T-cell (primary cell): ENCODE measurements around the gene OR10A4. TPM values are rescaled to one million over a fixed set of nuclear protein-coding genes. Genes with fewer than 3 reads are reported as not detected.

Experiments
- ATAC-seq, 4 experiments: fragments of 200-7000 bp in 3 of 4; fragments of 150-1000 bp in 1 of 4; cut with Tn5 transposase; replicated peaks in 1 of 4; 1 replicate in 3 of 4; 2 replicates in 1 of 4; pipeline ENCODE4 v1.10.0; 2021; ENCODE audit warnings: moderate library complexity in 3 of 4, mild to moderate bottlenecking in 2 of 4, moderate number of reproducible peaks in 1 of 4
- CTCF ChIA-PET, 2 donors: fragments of 300-600 bp; sonication (Branson Sonifier 250); formaldehyde crosslinking; loops; one replicate each; lab custom pipeline; 2022; ENCODE audit warnings: antibody characterized with exemption in 2 of 2; lab: Charles Lee
- POLR2A ChIA-PET, 2 donors: fragments of 300-600 bp; sonication (Branson Sonifier 250); formaldehyde crosslinking; loops; one replicate each; lab custom pipeline; 2022; ENCODE audit warnings: antibody characterized with exemption in 2 of 2; lab: Charles Lee
- DNase-seq, 35 experiments: peaks; one replicate each; pipeline versions ENCODE4 v3.0.0 to v3.0.0-alpha.2; 2013 to 2023
- H3K27ac ChIP-seq: one replicate; pipeline ENCODE4 v1.5.1; 2013; ENCODE audit warnings: low read length
- H3K27me3 ChIP-seq, 2 experiments: replicated peaks in 1 of 2; 1 replicate in 1 of 2; 2 replicates in 1 of 2; pipeline versions ENCODE4 v1.6.1 to v1.7.0; 2013; ENCODE audit warnings: low read length in 1 of 2, mixed read lengths in 1 of 2; ENCODE audit not compliant: control insufficient read depth in 2 of 2, insufficient read depth in 2 of 2; ENCODE audit errors: extremely low read depth in 1 of 2
- H3K36me3 ChIP-seq, 2 donors: 1 replicate in 1 of 2; 2 replicates in 1 of 2; pipeline versions ENCODE4 v1.6.1 to v1.7.0; 2013; ENCODE audit warnings: low read length in 1 of 2; ENCODE audit not compliant: control insufficient read depth in 2 of 2, insufficient read depth in 1 of 2; ENCODE audit errors: extremely low read depth in 1 of 2
- H3K4me1 ChIP-seq, 2 experiments: 1 replicate in 1 of 2; 2 replicates in 1 of 2; pipeline versions ENCODE4 v1.6.1 to v1.7.0; 2013; ENCODE audit warnings: low read length in 2 of 2, mixed read lengths in 1 of 2; ENCODE audit not compliant: insufficient read depth in 2 of 2, control insufficient read depth in 1 of 2; ENCODE audit errors: extremely low read depth in 1 of 2
- H3K4me3 ChIP-seq, 2 donors: 1 replicate in 1 of 2; 2 replicates in 1 of 2; pipeline versions ENCODE4 v1.5.1 to v1.7.0; 2013; ENCODE audit warnings: mild to moderate bottlenecking in 2 of 2, low read length in 1 of 2, moderate library complexity in 1 of 2; ENCODE audit not compliant: control insufficient read depth in 1 of 2; ENCODE audit errors: extremely low read depth in 1 of 2
- H3K9me3 ChIP-seq: 2 replicates; pipeline ENCODE4 v1.7.0; 2013
- H3K27ac Mint-ChIP-seq, 2 donors: one replicate each; pipeline ENCODE4 v1.8.0; 2020 to 2021; ENCODE audit warnings: mild to moderate bottlenecking in 2 of 2, mixed read lengths in 2 of 2
- H3K27me3 Mint-ChIP-seq, 2 donors: one replicate each; pipeline ENCODE4 v1.8.0; 2021 to 2022; ENCODE audit warnings: mixed read lengths in 2 of 2
- H3K36me3 Mint-ChIP-seq: one replicate; pipeline ENCODE4 v1.8.0; 2021; ENCODE audit warnings: mixed read lengths
- H3K4me1 Mint-ChIP-seq, 3 donors: one replicate each; pipeline ENCODE4 v1.8.0; 2020 to 2022; ENCODE audit warnings: mixed read lengths in 3 of 3, mild to moderate bottlenecking in 1 of 3
- H3K4me3 Mint-ChIP-seq, 3 donors: one replicate each; pipeline ENCODE4 v1.8.0; 2020 to 2022; ENCODE audit warnings: mild to moderate bottlenecking in 3 of 3, mixed read lengths in 3 of 3, moderate library complexity in 3 of 3
- H3K9me3 Mint-ChIP-seq, 3 donors: one replicate each; pipeline ENCODE4 v1.8.0; 2020 to 2022; ENCODE audit warnings: mixed read lengths in 3 of 3
- WGBS: methylation state at CpG from one replicate; pipeline ENCODE4 v1.1.5; 2013; ENCODE audit warnings: missing lambda C conversion rate; ENCODE audit not compliant: insufficient coverage; 5-methylcytosine and 5-hydroxymethylcytosine counted together
- total RNA-seq, 35 experiments: library from RNA in 6 of 35; stranded (reverse) in 6 of 35; fragments of 120-200 nt in 1 of 35; gene quantifications; one replicate each; pipeline versions ENCODE4 v1.2.1 to v1.2.4 and lab custom pipeline; 2013 to 2026

The OR10A4 gene
- total RNA-seq, 5 donors from 2014 or later (not counting 1 experiment from before 2014, with no cell fraction given), result not detected

DNA sequence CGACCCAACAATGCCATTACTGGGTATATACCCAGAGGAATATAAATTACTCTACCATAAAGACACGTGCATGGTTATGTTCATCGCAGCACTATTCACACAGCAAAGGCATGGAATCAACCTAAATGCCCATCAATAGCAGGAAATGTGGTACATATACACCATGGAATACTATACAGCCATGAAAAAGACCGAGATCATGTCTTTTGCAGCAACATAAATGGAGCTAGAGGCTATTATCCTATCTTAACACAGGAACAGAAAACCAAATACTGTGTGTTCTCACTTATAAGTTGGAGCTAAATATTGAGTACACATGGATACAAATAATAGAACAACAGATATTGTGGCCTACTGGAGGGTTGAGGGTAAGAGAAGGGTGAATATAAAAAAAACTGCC is 12.4 kb downstream of the OR10A4 start:
- ATAC-seq, result no peak
- CTCF ChIA-PET, result no interaction called here
- whole genome bisulfite sequencing, result 100% methylated on average over 2 of the region's 4 CpGs

DNA sequence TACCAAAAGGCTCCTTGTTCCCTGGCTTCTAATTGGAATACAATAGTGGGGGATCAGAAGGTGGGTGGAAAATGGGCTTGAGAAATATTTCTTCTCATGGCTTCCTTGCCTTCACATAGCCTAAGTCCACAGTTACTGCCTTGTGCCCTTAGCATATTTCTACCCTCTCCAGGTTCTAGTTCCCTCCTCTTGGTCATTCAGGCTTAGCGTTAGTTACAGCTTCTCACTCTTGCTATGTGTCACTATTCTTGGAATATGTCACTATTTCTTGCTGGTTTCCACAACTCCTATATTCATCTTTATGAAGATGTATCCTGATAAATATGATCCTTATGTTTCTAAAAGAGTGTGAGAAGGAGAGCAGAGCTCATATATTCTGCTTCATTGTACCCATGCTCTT is 13.4 kb downstream of the OR10A4 start:
- Histone ChIP-seq H3K4me1 (no peaks in the 10 kb centered on the region), H3K27me3 (no peaks in the 10 kb centered on the region), H3K9me3 (peaks cover 3% of the 10 kb centered on the region), H3K36me3 (no peaks in the 10 kb centered on the region), H3K27ac (no peak overlapping the region), H3K4me3 (no peak overlapping the region)
- no peak overlapping the region for H3K27ac Mint-ChIP-seq
- H3K4me1 Mint-ChIP-seq, result no peaks in the 10 kb centered on the region
- no peaks in the 10 kb centered on the region for H3K9me3 Mint-ChIP-seq
- WGBS, result no CpG with 5 or more reads among the region's 1 CpG
- no peak for DNase-seq
- POLR2A ChIA-PET, result interaction anchor here in 1 of 2 donors (0.6 kb wide), 1 partner anchor 68 kb away, joined by 3 read pairs; no protein-coding TSS in a partner anchor
- no peaks in the 10 kb centered on the region for H3K36me3 Mint-ChIP-seq
- CTCF ChIA-PET, result interaction anchor here in 1 of 2 donors (0.5 kb wide), 1 partner anchor 141 kb away, joined by 5 read pairs; no protein-coding TSS in a partner anchor
- H3K27me3 Mint-ChIP-seq, result peaks cover 10 to 13% of the 10 kb centered on the region in 2 donors
- no peak for ATAC-seq
- no peak overlapping the region for H3K4me3 Mint-ChIP-seq

More for the DNA sequence above, 12.4 kb downstream of the OR10A4 start:
- Mint-ChIP-seq H3K36me3 (no peaks in the 10 kb centered on the region), H3K27ac (no peak overlapping the region), H3K4me1 (no peaks in the 10 kb centered on the region), H3K9me3 (no peaks in the 10 kb centered on the region), H3K27me3 (peaks cover 10 to 14% of the 10 kb centered on the region in 2 donors), H3K4me3 (no peak overlapping the region)
- peaks cover 3% of the 10 kb centered on the region for H3K9me3 ChIP-seq
- H3K27ac ChIP-seq, result no peak overlapping the region
- no peaks in the 10 kb centered on the region for H3K36me3 ChIP-seq
- H3K4me1 ChIP-seq, result no peaks in the 10 kb centered on the region
- no peak overlapping the region for H3K4me3 ChIP-seq
- POLR2A ChIA-PET, result no interaction called here
- H3K27me3 ChIP-seq, result no peaks in the 10 kb centered on the region
- no peak for DNase-seq

- Histone ChIP-seq H3K27me3 (no peaks in the 10 kb centered on the region), H3K4me1 (no peaks in the 10 kb centered on the region), H3K27ac (no peak within 1 kb of the TSS), H3K4me3 (no peak within 1 kb of the TSS), H3K9me3 (peaks cover 3% of the 10 kb centered on the region), H3K36me3 (no peaks in the 10 kb centered on the region)
- H3K36me3 Mint-ChIP-seq, result no peaks in the 10 kb centered on the region
- peaks cover 13 to 14% of the 10 kb centered on the region in 2 donors for H3K27me3 Mint-ChIP-seq
- CTCF ChIA-PET, result no interaction called here
- H3K27ac Mint-ChIP-seq, result no peak within 1 kb of the TSS
- ATAC-seq, result no peak
- H3K4me1 Mint-ChIP-seq, result no peaks in the 10 kb centered on the region
- no peaks in the 10 kb centered on the region for H3K9me3 Mint-ChIP-seq
- 100% methylated on average over 1 of the region's 2 CpGs for WGBS
- no peak for DNase-seq
- POLR2A ChIA-PET, result no interaction called here
- H3K4me3 Mint-ChIP-seq, result no peak within 1 kb of the TSS
Observed at GRCh38 chr11:6892400-6892799, 16.0 kb downstream of the OR10A4 start, which contains the start of gene OR2D2. OR2D2 (minus strand) TSS chr11:6892500; CDS start chr11:6892500, 0 bp downstream.

DNA sequence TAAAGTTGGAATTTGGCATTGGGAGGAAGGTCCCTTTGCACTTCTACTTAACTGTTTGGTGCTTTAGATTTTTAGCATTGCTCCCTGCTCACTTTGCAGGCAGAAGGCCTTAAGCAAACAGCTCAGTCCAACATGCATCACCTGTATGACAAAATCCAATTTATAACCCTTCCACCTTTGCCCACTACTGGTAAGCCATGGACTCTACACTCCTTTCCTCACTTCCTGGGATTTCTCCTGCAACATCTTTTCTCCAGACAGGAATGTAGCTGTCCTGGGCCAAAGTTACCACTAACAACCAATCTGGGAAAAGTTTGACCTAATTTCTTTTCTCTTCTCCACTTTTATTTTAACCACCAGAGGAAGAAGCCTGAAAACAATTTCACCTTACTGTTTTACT is 17.7 kb downstream of the OR10A4 start:
- no peaks in the 10 kb centered on the region for H3K4me1 ChIP-seq
- Mint-ChIP-seq H3K27me3 (peaks cover 19 to 23% of the 10 kb centered on the region in 2 donors), H3K4me1 (no peaks in the 10 kb centered on the region), H3K9me3 (no peaks in the 10 kb centered on the region), H3K27ac (no peak overlapping the region), H3K36me3 (no peaks in the 10 kb centered on the region), H3K4me3 (no peak overlapping the region)
- CTCF ChIA-PET, result no interaction called here
- H3K27me3 ChIP-seq, result no peaks in the 10 kb centered on the region
- no peak overlapping the region for H3K4me3 ChIP-seq
- no peak overlapping the region for H3K27ac ChIP-seq
- POLR2A ChIA-PET, result no interaction called here
- ATAC-seq, result no peak
- no peaks in the 10 kb centered on the region for H3K36me3 ChIP-seq
- no peaks in the 10 kb centered on the region for H3K9me3 ChIP-seq
- no peak for DNase-seq

- Histone ChIP-seq H3K27ac (no peak overlapping the region), H3K4me1 (no peaks in the 10 kb centered on the region), H3K4me3 (no peak overlapping the region), H3K27me3 (no peaks in the 10 kb centered on the region), H3K36me3 (no peaks in the 10 kb centered on the region), H3K9me3 (no peaks in the 10 kb centered on the region)
- H3K4me1 Mint-ChIP-seq, result no peaks in the 10 kb centered on the region
- no peak for DNase-seq
- CTCF ChIA-PET, result no interaction called here
- no peaks in the 10 kb centered on the region for H3K9me3 Mint-ChIP-seq
- H3K4me3 Mint-ChIP-seq, result no peak overlapping the region
- H3K27ac Mint-ChIP-seq, result no peak overlapping the region
- no peaks in the 10 kb centered on the region for H3K36me3 Mint-ChIP-seq
- ATAC-seq, result no peak
- H3K27me3 Mint-ChIP-seq, result peaks cover 19 to 23% of the 10 kb centered on the region in 2 donors
- POLR2A ChIA-PET, result no interaction called here
Observed at GRCh38 chr11:6895010-6895409, 18.6 kb downstream of the OR10A4 start.

- Histone ChIP-seq H3K27me3 (no peaks in the 10 kb centered on the region), H3K9me3 (no peaks in the 10 kb centered on the region), H3K36me3 (no peaks in the 10 kb centered on the region), H3K4me3 (no peak overlapping the region), H3K27ac (no peak overlapping the region), H3K4me1 (no peaks in the 10 kb centered on the region)
- Mint-ChIP-seq H3K4me3 (no peak overlapping the region), H3K4me1 (no peaks in the 10 kb centered on the region), H3K27ac (no peak overlapping the region), H3K9me3 (no peaks in the 10 kb centered on the region), H3K36me3 (no peaks in the 10 kb centered on the region), H3K27me3 (peaks cover 9 to 17% of the 10 kb centered on the region in 2 donors)
- ATAC-seq (no peak), DNase-seq (no peak)
- ChIA-PET POLR2A (no interaction called here), CTCF (no interaction called here)
- WGBS, result no CpG with 5 or more reads among the region's 1 CpG
Observed at GRCh38 chr11:6898911-6899310, 22.5 kb downstream of the OR10A4 start.
